OCI-LY1 (cell line): ENCODE measurements around the gene FZR1.

ENCODE experiments used
- H2AFZ ChIP-seq: fragments of 200-600 bp; sonication (generic), shearing (Covaris generic); 2 replicates; pipeline ENCODE4 v1.6.0; 2014; ENCODE audit warnings: antibody characterized with exemption, mild to moderate bottlenecking, low read length
- H3F3A ChIP-seq: fragments of 200-600 bp; sonication (generic), shearing (Covaris generic); 2 replicates; pipeline ENCODE4 v1.6.0; 2014; ENCODE audit warnings: mild to moderate bottlenecking, antibody characterized with exemption, low read length, moderate library complexity; ENCODE audit not compliant: insufficient read depth
- H3K27ac ChIP-seq: fragments of 200-600 bp; sonication (generic); 2 replicates; pipeline ENCODE4 v1.5.1; 2014; ENCODE audit warnings: low read length, mixed run types, mild to moderate bottlenecking, low read depth; ENCODE audit not compliant: poor library complexity, severe bottlenecking
- H3K27me3 ChIP-seq: fragments of 200-600 bp; sonication (generic); 2 replicates; pipeline ENCODE4 v1.6.0; 2014; ENCODE audit warnings: antibody characterized with exemption, mild to moderate bottlenecking, low read length, moderate library complexity; ENCODE audit not compliant: insufficient read depth
- H3K36me3 ChIP-seq: fragments of 200-600 bp; sonication (generic); 2 replicates; pipeline ENCODE4 v1.6.1; 2014; ENCODE audit warnings: mild to moderate bottlenecking, antibody characterized with exemption, low read length, moderate library complexity, mixed read lengths; ENCODE audit not compliant: insufficient read depth
- H3K4me1 ChIP-seq: fragments of 200-600 bp; sonication (generic); 2 replicates; pipeline ENCODE4 v1.5.1; 2014; ENCODE audit warnings: mild to moderate bottlenecking, low read length, moderate library complexity; ENCODE audit not compliant: insufficient read depth, severe bottlenecking
- H3K4me2 ChIP-seq: fragments of 200-600 bp; sonication (generic), shearing (Covaris generic); 2 replicates; pipeline ENCODE4 v1.6.1; 2014; ENCODE audit warnings: low read length
- H3K4me3 ChIP-seq: fragments of 200-600 bp; sonication (generic); 2 replicates; pipeline ENCODE4 v1.5.1; 2014; ENCODE audit warnings: low read length, low read depth, mild to moderate bottlenecking, mixed read lengths; ENCODE audit not compliant: poor library complexity, severe bottlenecking
- H3K79me2 ChIP-seq: fragments of 200-600 bp; shearing (Covaris generic); 2 replicates; pipeline ENCODE4 v1.6.1; 2016; ENCODE audit warnings: mixed run types, low read length, mixed read lengths; ENCODE audit not compliant: insufficient read depth
- H3K9ac ChIP-seq: fragments of 200-600 bp; sonication (generic), shearing (Covaris generic); 2 replicates; pipeline ENCODE4 v1.6.1; 2014; ENCODE audit warnings: mild to moderate bottlenecking, low read length, mixed read lengths
- H3K9me2 ChIP-seq: fragments of 200-600 bp; sonication (generic), shearing (Covaris generic); 2 replicates; pipeline ENCODE4 v1.6.1; 2014; ENCODE audit warnings: low read depth, mild to moderate bottlenecking, low read length, mixed read lengths
- H3K9me3 ChIP-seq: fragments of 200-600 bp; shearing (Covaris generic); 2 replicates; pipeline ENCODE4 v1.6.1; 2014; ENCODE audit warnings: low read length, mixed read lengths
- H4K20me1 ChIP-seq: fragments of 200-600 bp; sonication (generic), shearing (Covaris generic); 2 replicates; pipeline ENCODE4 v1.6.0; 2016; ENCODE audit warnings: mild to moderate bottlenecking, low read length; ENCODE audit not compliant: insufficient read depth
- CTCF ChIP-seq: fragments of 200-600 bp; sonication (generic), shearing (Covaris generic); IDR thresholded peaks from 2 replicates; pipeline ENCODE4 v1.5.1; 2017; ENCODE audit warnings: mild to moderate bottlenecking, antibody characterized with exemption, low read length, moderate library complexity, mixed read lengths
- EZH2 ChIP-seq: fragments of 200-600 bp; sonication (generic), shearing (Covaris generic); IDR thresholded peaks from 2 replicates; pipeline ENCODE4 v1.8.0; 2017; ENCODE audit warnings: borderline replicate concordance, mixed run types, mild to moderate bottlenecking, antibody characterized with exemption, low read length, moderate library complexity, mixed read lengths

Gene FZR1

GRCh38 chr19:3538965-3539755 lies 33.0 kb downstream of the FZR1 start, which contains the start of gene TEKTIP1:
Gene TEKTIP1 (plus strand): TSS chr19:3539174. CDS start chr19:3539178, 4 bp downstream.
- no peaks in the 10 kb centered on the region for H3K79me2 ChIP-seq
- no peak within 1 kb of the TSS for H2AFZ ChIP-seq
- no peaks in the 10 kb centered on the region for H3K9me2 ChIP-seq
- TF ChIP-seq CTCF, result no peak
- no peak for TF ChIP-seq EZH2
- no peak within 1 kb of the TSS for H3K4me2 ChIP-seq
- H3K9me3 ChIP-seq, result no peaks in the 10 kb centered on the region
- H3K4me1 ChIP-seq, result peaks cover under 1% of the 10 kb centered on the region
- H4K20me1 ChIP-seq, result no peaks in the 10 kb centered on the region
- H3K9ac ChIP-seq, result no peak within 1 kb of the TSS
- no peaks in the 10 kb centered on the region for H3F3A ChIP-seq
- H3K27me3 ChIP-seq, result no peaks in the 10 kb centered on the region
- peaks cover 35% of the 10 kb centered on the region for H3K36me3 ChIP-seq
- no peak within 1 kb of the TSS for H3K4me3 ChIP-seq
- no peak within 1 kb of the TSS for H3K27ac ChIP-seq

GRCh38 chr19:3539756-3540118 lies 33.6 kb downstream of the FZR1 start:
- Histone ChIP-seq H4K20me1 (no peaks in the 10 kb centered on the region), H3K27me3 (no peaks in the 10 kb centered on the region), H3K36me3 (peaks cover 33% of the 10 kb centered on the region)

GRCh38 chr19:3543150-3544057 lies 37.3 kb downstream of the FZR1 start:
- peaks cover 9% of the 10 kb centered on the region for H3K4me1 ChIP-seq
- no peak overlapping the region for H3K4me2 ChIP-seq
- H3F3A ChIP-seq, result no peaks in the 10 kb centered on the region
- H3K79me2 ChIP-seq, result no peaks in the 10 kb centered on the region
- no peak overlapping the region for H3K9ac ChIP-seq
- peaks cover 32% of the 10 kb centered on the region for H3K36me3 ChIP-seq
- H3K4me3 ChIP-seq, result no peak overlapping the region
- no peaks in the 10 kb centered on the region for H4K20me1 ChIP-seq
- H2AFZ ChIP-seq, result no peak overlapping the region
- no peak overlapping the region for H3K27ac ChIP-seq
- no peaks in the 10 kb centered on the region for H3K27me3 ChIP-seq
- H3K9me3 ChIP-seq, result no peaks in the 10 kb centered on the region
- no peaks in the 10 kb centered on the region for H3K9me2 ChIP-seq
- TF ChIP-seq CTCF (no peak), EZH2 (no peak)

More at GRCh38 chr19:3539756-3540118, 33.6 kb downstream of the FZR1 start:
- TF ChIP-seq EZH2 (no peak), CTCF (no peak)
- no peak overlapping the region for H3K9ac ChIP-seq
- no peaks in the 10 kb centered on the region for H3K9me3 ChIP-seq
- H3F3A ChIP-seq, result no peaks in the 10 kb centered on the region
- H2AFZ ChIP-seq, result no peak overlapping the region
- no peak overlapping the region for H3K4me2 ChIP-seq
- no peak overlapping the region for H3K27ac ChIP-seq
- H3K4me3 ChIP-seq, result no peak overlapping the region
- no peaks in the 10 kb centered on the region for H3K79me2 ChIP-seq
- H3K9me2 ChIP-seq, result no peaks in the 10 kb centered on the region
- H3K4me1 ChIP-seq, result peaks cover 6% of the 10 kb centered on the region
